GM21825 (cell line): Measurements from ENCODE around the gene GPRC5A.

Experiments used
- ATAC-seq: cut with Tn5 transposase; IDR thresholded peaks from one replicate; pipeline ENCODE4 v1.9.1; 2021; ENCODE audit warnings: mild to moderate bottlenecking, moderate library complexity; ENCODE audit not compliant: unreplicated experiment

The GPRC5A gene

GRCh38 chr12:12885096-12885792, 6.1 kb upstream of the GPRC5A start:
- no peak for ATAC-seq

GRCh38 chr12:12887471-12887870, 3.9 kb upstream of the GPRC5A start:
- no peak for ATAC-seq

GRCh38 chr12:12889701-12890100, 1.7 kb upstream of the GPRC5A start:
- ATAC-seq: no peak

GRCh38 chr12:12890543-12891079, 751 bp upstream of the GPRC5A start:
- no peak for ATAC-seq

DNA sequence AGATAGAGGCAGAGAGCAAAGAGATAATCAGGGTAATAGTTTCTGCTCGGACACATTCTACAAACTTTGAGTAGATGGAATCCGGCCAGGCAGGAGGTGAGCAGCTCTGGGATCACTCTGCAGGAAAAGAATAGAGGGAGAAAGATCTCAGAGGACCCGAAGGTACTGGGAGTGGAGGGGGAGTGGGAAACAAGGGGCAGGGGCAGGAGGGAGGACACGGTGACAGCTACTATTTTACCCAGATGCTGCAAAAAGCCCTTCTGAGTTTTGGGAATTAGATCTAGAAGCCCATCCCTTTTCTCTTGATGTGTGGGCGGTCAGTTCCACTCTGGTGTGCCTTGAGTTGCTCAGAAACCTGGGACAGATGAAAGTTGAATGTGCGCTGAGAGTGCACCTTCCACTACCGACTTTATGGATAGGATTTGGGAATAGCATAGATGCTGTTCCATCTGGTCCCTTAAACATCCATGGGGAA, 556 bp downstream of the GPRC5A start:
- no peak for ATAC-seq

GRCh38 chr12:12892681-12893141, 1.3 kb downstream of the GPRC5A start:
- no peak for ATAC-seq

- ATAC-seq: no peak
These were observed 2.1 kb downstream of the GPRC5A start for GRCh38 chr12:12893438-12893837.

- no peak for ATAC-seq
These were observed 4.9 kb downstream of the GPRC5A start for GRCh38 chr12:12896260-12896659.

DNA sequence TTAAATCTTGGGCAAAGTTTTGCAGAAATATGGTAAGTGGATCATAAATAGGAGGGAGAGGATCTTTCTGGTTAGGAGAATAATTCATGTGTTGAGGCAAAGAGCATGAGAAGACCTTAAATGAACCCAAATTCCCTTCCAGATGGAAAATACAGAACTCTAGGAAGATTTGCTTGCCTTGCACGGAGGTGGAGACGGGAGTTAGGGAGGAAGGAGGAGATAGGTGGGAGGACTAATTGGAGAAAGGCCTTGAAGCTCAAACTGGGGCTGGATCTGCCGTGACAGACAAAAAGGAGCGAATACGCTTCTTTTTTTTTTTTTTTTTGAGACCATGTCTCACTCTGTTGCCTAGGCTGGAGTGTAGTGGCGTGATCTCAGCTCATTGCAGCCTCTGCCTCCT, 5.9 kb downstream of the GPRC5A start:
- ATAC-seq: no peak

DNA sequence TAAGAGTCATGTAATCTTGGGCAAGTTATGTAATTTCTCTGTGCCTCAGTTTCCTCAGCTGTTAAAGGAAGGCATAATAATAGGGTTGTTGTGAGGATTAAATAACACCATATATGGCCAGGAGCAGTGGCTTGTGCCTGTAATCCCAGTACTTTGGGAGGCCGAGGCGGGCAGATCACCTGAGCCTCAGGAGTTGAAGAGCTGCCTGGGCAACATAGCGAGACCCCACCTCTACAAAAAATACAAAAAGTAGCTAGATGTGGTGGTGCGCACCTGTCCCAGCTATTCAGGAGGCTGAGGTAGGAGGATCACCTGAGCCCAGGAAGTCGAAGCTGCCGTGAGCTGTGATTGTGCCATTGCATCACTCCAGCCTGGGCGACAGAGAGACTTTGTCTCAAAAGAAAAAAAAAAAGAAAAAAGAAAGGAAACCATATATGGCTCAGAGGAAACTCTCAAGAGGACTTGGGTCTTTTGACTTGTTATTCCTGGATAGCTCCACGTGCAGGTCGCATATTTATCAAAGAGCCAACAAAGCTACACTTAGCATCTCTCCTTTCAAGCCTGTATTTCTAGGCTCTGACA, 6.9 kb downstream of the GPRC5A start:
- no peak for ATAC-seq

DNA sequence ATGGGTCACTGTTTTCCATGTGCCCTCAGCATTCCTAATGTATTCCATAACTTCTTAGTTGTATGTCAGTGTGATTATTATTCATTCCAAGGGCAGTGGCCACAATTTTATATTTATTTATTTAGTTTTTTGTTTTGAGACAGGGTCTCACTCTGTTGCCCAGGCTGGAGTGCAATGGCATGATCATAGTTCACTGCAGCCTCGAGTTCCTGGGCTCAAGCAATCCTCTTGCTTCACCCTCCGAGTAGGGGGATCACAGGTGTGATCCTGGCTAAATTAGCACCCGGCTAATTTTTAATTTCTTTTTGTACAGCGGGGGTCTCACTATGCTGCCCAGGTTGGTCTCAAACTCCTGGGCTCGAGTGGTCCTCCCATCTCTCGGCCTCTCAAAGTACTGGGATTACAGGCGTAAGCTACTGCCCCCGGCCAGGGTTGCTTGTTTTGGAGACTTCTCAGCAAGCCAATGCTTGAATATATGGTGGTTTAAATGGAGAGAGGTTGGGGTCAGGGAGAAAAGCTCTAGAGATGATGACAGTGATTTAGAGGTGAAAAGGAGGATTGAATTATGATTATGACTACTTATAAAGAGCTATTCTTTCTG, 7.6 kb downstream of the GPRC5A start:
- no peak for ATAC-seq

- ATAC-seq: peak; percentile 77
These were observed 8.4 kb downstream of the GPRC5A start for GRCh38 chr12:12899530-12900380.

DNA sequence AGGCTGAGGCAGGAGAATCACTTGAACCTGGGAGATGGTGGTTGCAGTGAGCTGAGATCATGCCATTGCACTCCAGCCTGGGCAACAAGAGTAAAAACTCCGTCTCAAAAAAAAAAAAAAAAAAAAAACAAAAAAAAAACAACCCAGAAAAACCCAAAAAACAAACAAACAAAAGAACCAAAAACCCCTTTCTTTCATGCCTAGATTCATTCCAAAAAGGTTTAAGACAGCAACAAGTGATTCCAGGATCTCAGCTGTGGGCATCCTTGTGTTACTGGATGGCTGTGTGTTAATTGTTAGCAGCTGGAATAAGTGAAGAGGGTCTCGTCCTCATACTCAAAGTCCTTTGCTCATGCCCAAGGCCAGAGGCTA, 9.4 kb downstream of the GPRC5A start:
- no peak for ATAC-seq

- ATAC-seq: no peak
These were observed 9.9 kb downstream of the GPRC5A start for GRCh38 chr12:12901158-12901791.

DNA sequence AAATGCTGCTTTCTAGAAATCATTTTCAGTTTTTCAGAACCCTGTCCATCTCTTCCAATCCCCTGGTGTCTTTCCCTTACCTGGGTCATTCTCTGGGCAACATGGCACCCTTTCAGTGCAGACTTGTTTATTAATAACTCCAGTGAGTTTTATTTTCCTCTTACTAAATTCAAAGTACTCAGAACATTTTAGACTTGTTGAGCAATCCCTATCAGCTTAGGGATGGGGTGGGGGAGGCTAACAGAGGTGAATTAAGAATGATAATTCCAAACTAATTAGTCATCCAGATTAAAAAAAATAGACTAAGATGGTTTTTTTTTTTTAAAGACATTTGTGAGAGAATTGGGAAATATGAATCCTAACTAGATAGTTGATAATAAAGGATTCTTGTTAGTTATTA, 10.7 kb downstream of the GPRC5A start:
- ATAC-seq: no peak

GRCh38 chr12:12903642-12904609, 12.6 kb downstream of the GPRC5A start:
- ATAC-seq: no peak

DNA sequence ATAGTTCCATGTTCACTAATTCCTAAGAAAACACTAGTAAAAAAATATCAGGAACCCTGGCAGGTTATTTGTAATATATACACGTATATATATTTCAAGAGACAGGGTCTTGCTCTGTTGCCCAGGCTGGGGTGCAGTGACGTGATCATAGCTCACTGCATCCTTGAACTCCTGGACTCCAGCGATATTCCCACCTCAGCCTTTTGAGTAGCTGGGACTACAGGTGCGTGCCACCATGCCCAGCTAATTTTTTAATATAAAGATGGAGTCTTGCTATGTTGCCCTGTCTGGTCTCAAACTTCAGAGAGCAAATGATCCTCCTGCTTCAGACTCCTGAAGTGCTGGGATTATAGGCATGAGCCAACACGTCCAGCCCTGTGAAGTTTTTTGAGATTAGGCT, 16.2 kb downstream of the GPRC5A start:
- ATAC-seq: no peak

DNA sequence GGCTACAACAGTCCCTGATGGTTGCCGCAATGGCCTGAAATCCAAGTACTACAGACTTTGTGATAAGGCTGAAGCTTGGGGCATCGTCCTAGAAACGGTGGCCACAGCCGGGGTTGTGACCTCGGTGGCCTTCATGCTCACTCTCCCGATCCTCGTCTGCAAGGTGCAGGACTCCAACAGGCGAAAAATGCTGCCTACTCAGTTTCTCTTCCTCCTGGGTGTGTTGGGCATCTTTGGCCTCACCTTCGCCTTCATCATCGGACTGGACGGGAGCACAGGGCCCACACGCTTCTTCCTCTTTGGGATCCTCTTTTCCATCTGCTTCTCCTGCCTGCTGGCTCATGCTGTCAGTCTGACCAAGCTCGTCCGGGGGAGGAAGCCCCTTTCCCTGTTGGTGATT, 16.9 kb downstream of the GPRC5A start:
- no peak for ATAC-seq

DNA sequence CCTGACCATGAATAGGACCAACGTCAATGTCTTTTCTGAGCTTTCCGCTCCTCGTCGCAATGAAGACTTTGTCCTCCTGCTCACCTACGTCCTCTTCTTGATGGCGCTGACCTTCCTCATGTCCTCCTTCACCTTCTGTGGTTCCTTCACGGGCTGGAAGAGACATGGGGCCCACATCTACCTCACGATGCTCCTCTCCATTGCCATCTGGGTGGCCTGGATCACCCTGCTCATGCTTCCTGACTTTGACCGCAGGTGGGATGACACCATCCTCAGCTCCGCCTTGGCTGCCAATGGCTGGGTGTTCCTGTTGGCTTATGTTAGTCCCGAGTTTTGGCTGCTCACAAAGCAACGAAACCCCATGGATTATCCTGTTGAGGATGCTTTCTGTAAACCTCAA, 17.3 kb downstream of the GPRC5A start:
- ATAC-seq: no peak
